Measurements from ENCODE around the gene DYDC2.

GRCh38 chr10:80414142-80414895 lies 57.7 kb downstream of the DYDC2 start:
- TF ChIP-seq CTCF (IDR thresholded peaks at IDR 0.05) (no peak), ZFX (IDR thresholded peaks at IDR 0.05; ENCODE audit: borderline replicate concordance) (no peak)

Data from 22Rv1 (cell line).